Measurements from ENCODE around the gene RPS19BP1.

Gene RPS19BP1

GRCh38 chr22:39558950-39559349 lies 26.4 kb upstream of the RPS19BP1 start:
- no peak for DNase-seq

- DNase-seq, result no peak
These were observed 25.7 kb upstream of the RPS19BP1 start for GRCh38 chr22:39558254-39558727.

GRCh38 chr22:39556970-39557841 lies 24.7 kb upstream of the RPS19BP1 start:
- DNase-seq, result peak; percentile 67

GRCh38 chr22:39554151-39554550 lies 21.6 kb upstream of the RPS19BP1 start:
- no peak for DNase-seq

- no peak for DNase-seq
These were observed 20.9 kb upstream of the RPS19BP1 start for GRCh38 chr22:39553429-39553828.

- DNase-seq, result no peak
These were observed 15.0 kb upstream of the RPS19BP1 start for GRCh38 chr22:39547587-39547947.

- DNase-seq, result no peak
These were observed 14.5 kb upstream of the RPS19BP1 start for GRCh38 chr22:39546889-39547586.

GRCh38 chr22:39545386-39546365 lies 13.1 kb upstream of the RPS19BP1 start:
- peak; percentile 83 for DNase-seq

GRCh38 chr22:39543095-39543494 lies 10.5 kb upstream of the RPS19BP1 start:
- peak; percentile 78 for DNase-seq

GRCh38 chr22:39537975-39538374 lies 5.4 kb upstream of the RPS19BP1 start:
- no peak for DNase-seq

GRCh38 chr22:39536711-39537110 lies 4.2 kb upstream of the RPS19BP1 start:
- DNase-seq, result no peak

GRCh38 chr22:39535831-39536449 lies 3.4 kb upstream of the RPS19BP1 start:
- DNase-seq, result no peak

GRCh38 chr22:39535357-39535725 lies 2.8 kb upstream of the RPS19BP1 start:
- no peak for DNase-seq

- DNase-seq, result peak; percentile 86
These were observed 2.2 kb upstream of the RPS19BP1 start for GRCh38 chr22:39534591-39535356.

GRCh38 chr22:39534092-39534506 lies 1.6 kb upstream of the RPS19BP1 start:
- no peak for DNase-seq

GRCh38 chr22:39530692-39531331 lies 1.7 kb downstream of the RPS19BP1 start:
- peak; percentile 92 for DNase-seq

- no peak for DNase-seq
These were observed 2.4 kb downstream of the RPS19BP1 start for GRCh38 chr22:39530116-39530515.

GRCh38 chr22:39529487-39529851 lies 3.1 kb downstream of the RPS19BP1 start:
- DNase-seq, result no peak

GRCh38 chr22:39528681-39529486 lies 3.7 kb downstream of the RPS19BP1 start:
- DNase-seq, result peak; percentile 96

- no peak for DNase-seq
These were observed 4.4 kb downstream of the RPS19BP1 start for GRCh38 chr22:39528080-39528661.
